ENCODE data around the gene INTS15.

INTS15 gene

GRCh38 chr7:6654842-6655610 is 65.2 kb downstream of the INTS15 start:
- TF ChIP-seq CTCF (IDR thresholded peaks at IDR 0.05; ENCODE audit: low read length, missing control alignments): no peak

GRCh38 chr7:6655636-6656385 is 66.0 kb downstream of the INTS15 start:
- H3K4me3 ChIP-seq (replicated peaks; ENCODE audit: low read depth, low read length): no peak overlapping the region
- DNase-seq (ENCODE audit: low read depth): no peak
- TF ChIP-seq CTCF (IDR thresholded peaks at IDR 0.05; ENCODE audit: low read length, missing control alignments): no peak

More at GRCh38 chr7:6654842-6655610, 65.2 kb downstream of the INTS15 start:
- DNase-seq (ENCODE audit: low read depth): no peak
- H3K4me3 ChIP-seq (replicated peaks; ENCODE audit: low read depth, low read length): no peak overlapping the region

GRCh38 chr7:6656413-6656812 is 66.6 kb downstream of the INTS15 start:
- no peak for TF ChIP-seq CTCF (IDR thresholded peaks at IDR 0.05; ENCODE audit: low read length, missing control alignments)

More at GRCh38 chr7:6656413-6656812, 66.6 kb downstream of the INTS15 start:
- DNase-seq (ENCODE audit: low read depth): no peak
- no peak overlapping the region for H3K4me3 ChIP-seq (replicated peaks; ENCODE audit: low read depth, low read length)

All from fibroblast of pulmonary artery (primary cell).